GM21360 (cell line): ENCODE measurements around the gene MYH10.
"Not testable (repeated sequence)": the region's sequence is repeated elsewhere in the genome, so short reads cannot be mapped to it uniquely, and the experiment has no call there.

Experiments used
- ATAC-seq: cut with Tn5 transposase; IDR thresholded peaks from one replicate; pipeline ENCODE4 v1.9.1; 2021; ENCODE audit warnings: mild to moderate bottlenecking, moderate library complexity; ENCODE audit not compliant: unreplicated experiment

Gene MYH10

GRCh38 chr17:8630227-8630801, at the start of gene MYH10:
Gene MYH10 (minus strand): TSS chr17:8630725. CDS start chr17:8623246, 7,479 bp downstream.
- ATAC-seq: no peak

- ATAC-seq: no peak
Measured at GRCh38 chr17:8679126-8679525, 48.6 kb upstream of the MYH10 start.

- no peak for ATAC-seq
Measured at GRCh38 chr17:8675306-8675705, 44.8 kb upstream of the MYH10 start.

- no peak for ATAC-seq
Measured at GRCh38 chr17:8674344-8675305, 44.1 kb upstream of the MYH10 start.

GRCh38 chr17:8673612-8674011, 43.1 kb upstream of the MYH10 start:
- no peak for ATAC-seq

- ATAC-seq: no peak
Measured at GRCh38 chr17:8672326-8672725, 41.8 kb upstream of the MYH10 start.

GRCh38 chr17:8670421-8670820, 39.9 kb upstream of the MYH10 start:
- no peak for ATAC-seq

- no peak for ATAC-seq
Measured at GRCh38 chr17:8668176-8668740, 37.7 kb upstream of the MYH10 start.

- ATAC-seq: no peak
Measured at GRCh38 chr17:8667421-8667820, 36.9 kb upstream of the MYH10 start.

- ATAC-seq: no peak
Measured at GRCh38 chr17:8665684-8666083, 35.2 kb upstream of the MYH10 start.

- no peak for ATAC-seq
Measured at GRCh38 chr17:8664456-8665126, 34.1 kb upstream of the MYH10 start.

GRCh38 chr17:8662973-8663372, 32.4 kb upstream of the MYH10 start:
- no peak for ATAC-seq

- ATAC-seq: no peak
Measured at GRCh38 chr17:8662076-8662831, 31.7 kb upstream of the MYH10 start.

- not testable (repeated sequence) for ATAC-seq
Measured at GRCh38 chr17:8660709-8661108, 30.2 kb upstream of the MYH10 start.

- ATAC-seq: no peak
Measured at GRCh38 chr17:8659758-8660410, 29.4 kb upstream of the MYH10 start.

GRCh38 chr17:8658810-8659209, 28.3 kb upstream of the MYH10 start:
- no peak for ATAC-seq

GRCh38 chr17:8656693-8657092, 26.2 kb upstream of the MYH10 start:
- no peak for ATAC-seq

GRCh38 chr17:8654822-8655221, 24.3 kb upstream of the MYH10 start:
- no peak for ATAC-seq

- no peak for ATAC-seq
Measured at GRCh38 chr17:8651013-8651412, 20.5 kb upstream of the MYH10 start.

GRCh38 chr17:8650119-8650499, 19.6 kb upstream of the MYH10 start:
- ATAC-seq: no peak
